A673 (cell line): ENCODE measurements around the gene CNNM1. TPM values are rescaled to one million over a fixed set of nuclear protein-coding genes. Genes with fewer than 3 reads are reported as not detected.

Experiments
- BruUV-seq: library from RNA; stranded (reverse); fragments of 400-500 nt; replicated peaks from 2 replicates; lab custom pipeline; 2021; lab: Mats Ljungman, UMichigan
- CTCF ChIA-PET: fragments of 300-600 bp; sonication (Branson Sonifier 250); formaldehyde crosslinking; loops from one replicate; lab custom pipeline; 2022; ENCODE audit warnings: antibody characterized with exemption; lab: Charles Lee
- POLR2A ChIA-PET: fragments of 300-600 bp; sonication (Branson Sonifier 250); formaldehyde crosslinking; loops from one replicate; lab custom pipeline; 2022; ENCODE audit warnings: antibody characterized with exemption; ENCODE audit not compliant: low non-redundant PET; lab: Charles Lee
- DNase-seq: peaks from one replicate; pipeline ENCODE4 v3.0.0-alpha.2; 2015; ENCODE audit warnings: low spot score
- H3K27ac ChIP-seq: fragments of 200-600 bp; sonication (generic); 2 replicates; pipeline ENCODE4 v1.5.1; 2016; ENCODE audit warnings: mixed run types, low read depth, mild to moderate bottlenecking, mixed read lengths, antibody characterized with exemption, low read length; ENCODE audit not compliant: poor library complexity, severe bottlenecking
- H3K27me3 ChIP-seq: fragments of 200-600 bp; sonication (generic); replicated peaks from 2 replicates; pipeline ENCODE4 v1.6.1; 2017; ENCODE audit warnings: mixed run types, low read depth, mild to moderate bottlenecking, mixed read lengths, antibody characterized with exemption, low read length; ENCODE audit not compliant: insufficient read depth, poor library complexity
- H3K36me3 ChIP-seq: fragments of 200-600 bp; sonication (generic); 2 replicates; pipeline ENCODE4 v1.6.1; 2016; ENCODE audit warnings: mixed run types, mild to moderate bottlenecking, mixed read lengths, antibody characterized with exemption, low read length; ENCODE audit not compliant: insufficient read depth, poor library complexity, severe bottlenecking
- H3K4me1 ChIP-seq: fragments of 200-600 bp; sonication (generic); 2 replicates; pipeline ENCODE4 v1.6.1; 2017; ENCODE audit warnings: mixed run types, mild to moderate bottlenecking, mixed read lengths, antibody characterized with exemption, low read length; ENCODE audit not compliant: insufficient read depth, poor library complexity, severe bottlenecking
- H3K4me3 ChIP-seq: fragments of 200-600 bp; sonication (generic); 2 replicates; pipeline ENCODE4 v1.5.1; 2016; ENCODE audit warnings: low read depth, mixed run types, mild to moderate bottlenecking, mixed read lengths, low read length; ENCODE audit not compliant: poor library complexity, severe bottlenecking
- H3K9me3 ChIP-seq: fragments of 200-600 bp; sonication (generic); 2 replicates; pipeline ENCODE4 v1.6.1; 2016; ENCODE audit warnings: mixed run types, low read depth, mild to moderate bottlenecking, mixed read lengths, antibody characterized with exemption, low read length; ENCODE audit not compliant: poor library complexity, severe bottlenecking
- EZH2 ChIP-seq: fragments of 200-600 bp; sonication (generic); IDR thresholded peaks from 2 replicates; pipeline ENCODE4 v1.6.1; 2017; ENCODE audit warnings: borderline replicate concordance, low read depth, mild to moderate bottlenecking, mixed read lengths, antibody characterized with exemption, low read length; ENCODE audit not compliant: poor library complexity, severe bottlenecking
- intact Hi-C: fragments of 100-400 bp; cut with micrococcal nuclease; formaldehyde crosslinking; loops from one replicate; pipeline ENCODE4 v1.10.0; 2022; ENCODE audit not compliant: unreplicated experiment
- total RNA-seq: library from RNA; stranded (reverse); gene quantifications from 2 replicates; pipeline ENCODE4 v1.2.3, GENCODE V29; 2021
- TF ChIP-seq, protein P1 (sequence below): fragments of 300-800, 200-600 bp; sonication (generic); conservative IDR thresholded peaks from 2 replicates; pipeline ENCODE4 v1.5.1; 2017; ENCODE audit warnings: low read depth, mild to moderate bottlenecking, antibody characterized with exemption, low read length, moderate library complexity, mixed read lengths

The CNNM1 gene
- total RNA-seq, 1 experiment from 2014 or later = 0.73 TPM

DNA sequence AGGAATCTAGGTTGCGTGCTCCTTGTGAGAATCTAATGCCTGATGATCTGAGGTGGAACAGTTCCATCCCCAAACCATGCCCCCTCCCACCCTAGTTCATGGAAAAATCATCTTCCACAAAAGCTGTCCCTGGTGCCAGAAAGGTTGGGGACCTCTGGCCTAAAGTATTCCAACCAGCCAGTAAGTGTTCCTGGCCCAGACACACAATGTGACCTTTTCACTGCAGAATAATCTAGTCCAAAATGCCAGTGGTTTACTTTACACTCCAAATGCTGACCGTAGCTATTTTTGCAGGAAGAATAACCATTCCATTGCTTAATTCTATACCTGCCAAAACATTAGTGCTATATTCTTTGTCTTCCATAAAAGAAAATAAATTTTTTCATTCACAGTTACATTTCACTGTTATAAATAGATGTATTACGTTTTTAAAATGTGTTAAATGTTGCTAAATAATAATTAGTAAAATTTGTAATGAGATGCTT is 10.4 kb downstream of the CNNM1 start:
- CTCF ChIA-PET = no interaction called here
- no peak for TF ChIP-seq EZH2
- TF ChIP-seq, protein P1, sequence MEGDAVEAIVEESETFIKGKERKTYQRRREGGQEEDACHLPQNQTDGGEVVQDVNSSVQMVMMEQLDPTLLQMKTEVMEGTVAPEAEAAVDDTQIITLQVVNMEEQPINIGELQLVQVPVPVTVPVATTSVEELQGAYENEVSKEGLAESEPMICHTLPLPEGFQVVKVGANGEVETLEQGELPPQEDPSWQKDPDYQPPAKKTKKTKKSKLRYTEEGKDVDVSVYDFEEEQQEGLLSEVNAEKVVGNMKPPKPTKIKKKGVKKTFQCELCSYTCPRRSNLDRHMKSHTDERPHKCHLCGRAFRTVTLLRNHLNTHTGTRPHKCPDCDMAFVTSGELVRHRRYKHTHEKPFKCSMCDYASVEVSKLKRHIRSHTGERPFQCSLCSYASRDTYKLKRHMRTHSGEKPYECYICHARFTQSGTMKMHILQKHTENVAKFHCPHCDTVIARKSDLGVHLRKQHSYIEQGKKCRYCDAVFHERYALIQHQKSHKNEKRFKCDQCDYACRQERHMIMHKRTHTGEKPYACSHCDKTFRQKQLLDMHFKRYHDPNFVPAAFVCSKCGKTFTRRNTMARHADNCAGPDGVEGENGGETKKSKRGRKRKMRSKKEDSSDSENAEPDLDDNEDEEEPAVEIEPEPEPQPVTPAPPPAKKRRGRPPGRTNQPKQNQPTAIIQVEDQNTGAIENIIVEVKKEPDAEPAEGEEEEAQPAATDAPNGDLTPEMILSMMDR = no peak
- no TSS peak for BruUV-seq
- intact Hi-C loops = no loop called here
- no peak for DNase-seq
- no peak overlapping the region for H3K4me3 ChIP-seq
- H3K4me1 ChIP-seq = no peaks in the 10 kb centered on the region
- peaks cover 13% of the 10 kb centered on the region for H3K27me3 ChIP-seq
- H3K9me3 ChIP-seq = no peaks in the 10 kb centered on the region
- no peaks in the 10 kb centered on the region for H3K36me3 ChIP-seq
- H3K27ac ChIP-seq = no peak overlapping the region
- POLR2A ChIA-PET = no interaction called here

DNA sequence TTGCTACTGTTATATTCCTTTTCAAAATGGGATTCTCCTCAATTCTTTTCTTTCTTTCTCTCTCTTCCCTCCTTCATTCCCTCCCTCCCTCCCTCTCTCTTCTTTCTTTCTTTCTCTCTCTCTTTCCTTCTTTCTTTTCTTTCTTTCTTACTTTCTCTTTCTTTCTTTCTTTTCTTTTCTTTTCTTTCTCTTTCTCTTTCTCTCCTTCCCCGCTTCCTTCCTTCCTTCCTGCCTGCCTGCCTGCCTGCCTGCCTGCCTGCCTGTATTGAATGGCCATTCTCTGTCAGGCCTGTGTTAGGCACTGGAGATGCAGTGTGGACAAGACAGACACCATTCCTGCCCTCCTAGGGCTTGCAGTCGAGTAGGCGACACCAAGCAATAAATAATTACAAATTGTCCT is 11.5 kb downstream of the CNNM1 start:
- BruUV-seq = no TSS peak
- TF ChIP-seq EZH2 = no peak
- TF ChIP-seq, protein P1 = no peak
- CTCF ChIA-PET = no interaction called here

GRCh38 chr10:99341248-99341647 is 12.1 kb downstream of the CNNM1 start:
- Histone ChIP-seq H3K27me3 (peaks cover 16% of the 10 kb centered on the region), H3K4me1 (no peaks in the 10 kb centered on the region), H3K9me3 (no peaks in the 10 kb centered on the region), H3K36me3 (no peaks in the 10 kb centered on the region), H3K27ac (no peak overlapping the region), H3K4me3 (no peak overlapping the region)
- BruUV-seq = no TSS peak
- CTCF ChIA-PET = no interaction called here
- TF ChIP-seq EZH2 = no peak
- TF ChIP-seq, protein P1 = no peak
- intact Hi-C loops = no loop called here
- no peak for DNase-seq
- POLR2A ChIA-PET = no interaction called here

More for the DNA sequence above, 11.5 kb downstream of the CNNM1 start:
- H3K4me3 ChIP-seq = no peak overlapping the region
- peaks cover 13% of the 10 kb centered on the region for H3K27me3 ChIP-seq
- POLR2A ChIA-PET = no interaction called here
- no peaks in the 10 kb centered on the region for H3K4me1 ChIP-seq
- H3K36me3 ChIP-seq = no peaks in the 10 kb centered on the region
- H3K9me3 ChIP-seq = no peaks in the 10 kb centered on the region
- H3K27ac ChIP-seq = no peak overlapping the region
- intact Hi-C loops = no loop called here
- no peak for DNase-seq
